Cardiac septum (tissue), 1 donor: ENCODE measurements around the gene MTMR10. TPM values are rescaled to one million over a fixed set of nuclear protein-coding genes. Genes with fewer than 3 reads are reported as not detected.
A peak's percentile ranks its signal among the peaks of the same experiment; 100 is the strongest.

ENCODE experiments used
- DNase-seq: peaks from one replicate; pipeline ENCODE4 v3.0.0-alpha.2; 2020; ENCODE audit warnings: low spot score
- intact Hi-C: fragments of 100-400 bp; cut with DNase I; formaldehyde crosslinking; loops from one replicate; pipeline ENCODE4 v1.14.0; 2022
- total RNA-seq: library from RNA; stranded (reverse); fragmentation: NEBNext Ultra II Directional; extraction: Animal tissue kit (Norgen Biotek cat#: 25700); gene quantifications from one replicate; pipeline ENCODE4 v1.2.1, GENCODE V29; 2021
- donor health status: DM: no; HTN: no; CAD: no.

The MTMR10 gene
- total RNA-seq, 1 donor from 2014 or later, result 27.5 TPM

DNA sequence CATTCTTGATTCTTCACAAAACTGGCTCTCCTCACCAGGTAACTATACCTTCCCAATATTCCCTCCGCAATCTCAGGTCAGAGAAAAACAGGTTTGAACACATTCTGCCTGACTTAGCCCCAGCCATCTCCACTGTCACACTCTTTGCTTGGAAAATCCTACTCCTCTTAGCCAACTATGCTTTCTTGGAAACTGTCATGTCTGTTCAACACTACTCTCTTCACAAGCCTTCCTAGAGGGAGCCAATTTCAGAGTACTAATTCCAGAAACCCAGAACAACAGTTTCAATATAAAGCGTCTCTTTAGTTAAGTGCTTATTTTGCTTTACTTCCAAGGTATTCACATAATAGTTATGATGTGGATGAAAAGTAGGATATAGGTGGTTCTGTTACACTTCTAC lies 21.7 kb downstream of the MTMR10 start:
- no peak for DNase-seq
- intact Hi-C loops, result loop anchor here (5.0 kb wide), 1 partner anchor 42 kb away; no protein-coding TSS in a partner anchor

DNA sequence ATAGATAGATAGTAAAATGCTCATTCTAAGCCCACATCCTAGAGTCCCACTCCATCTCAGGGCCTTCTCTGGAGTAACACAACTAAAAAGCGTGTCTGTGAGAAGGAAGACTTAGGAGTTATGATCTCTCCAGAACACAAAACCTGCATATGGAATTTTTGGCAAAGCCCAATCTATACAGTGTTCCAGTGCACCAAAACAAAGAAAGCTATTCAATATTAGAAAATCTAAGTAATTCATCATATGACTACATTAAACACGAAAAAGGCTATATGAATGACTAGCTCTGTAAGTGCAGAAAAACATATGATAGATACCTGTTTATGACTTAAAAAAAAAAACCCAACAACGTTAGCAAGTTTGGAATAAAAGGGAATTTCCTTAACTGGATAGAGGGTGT lies 27.7 kb downstream of the MTMR10 start:
- intact Hi-C loops, result no loop called here
- DNase-seq, result no peak

DNA sequence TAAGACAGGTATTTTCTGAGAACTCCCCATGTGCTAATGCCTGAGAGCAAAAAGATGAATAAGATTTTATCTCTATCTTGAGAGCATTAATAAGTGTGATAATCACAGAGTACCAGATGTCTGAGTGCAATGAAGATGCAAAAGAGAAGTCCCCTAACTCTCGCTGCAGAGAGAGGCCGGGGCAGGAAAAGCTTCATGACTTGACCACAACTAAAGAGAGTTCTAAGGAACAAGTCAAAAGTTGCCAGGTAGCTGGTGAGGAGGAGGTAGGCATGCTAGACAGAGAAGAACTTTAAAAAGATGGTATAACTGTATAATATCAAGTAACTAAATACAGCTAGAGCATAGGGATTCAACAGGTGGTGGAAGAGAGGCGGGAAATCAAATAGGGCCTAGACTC lies 28.8 kb downstream of the MTMR10 start:
- intact Hi-C loops, result no loop called here

DNA sequence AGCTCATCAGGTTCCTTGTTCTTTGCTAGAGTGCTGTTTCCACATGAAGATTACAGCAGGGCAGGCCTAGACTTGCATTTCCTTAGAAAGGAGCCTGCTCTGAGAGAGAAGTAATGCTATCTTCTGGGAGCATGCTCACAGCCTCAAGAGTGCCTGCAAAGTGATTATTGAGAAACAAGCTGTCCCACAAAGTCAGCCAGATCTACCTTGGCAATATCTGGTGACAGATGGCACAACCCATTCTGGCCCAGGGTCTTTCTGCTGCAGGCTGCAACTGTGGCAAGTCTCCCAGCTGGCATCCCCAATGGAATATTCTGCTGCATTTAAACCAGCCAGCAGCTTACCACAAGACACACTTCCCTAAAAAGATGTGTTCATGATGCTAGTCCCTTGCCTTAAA lies 29.3 kb downstream of the MTMR10 start:
- intact Hi-C loops, result no loop called here
- DNase-seq, result no peak

More for the DNA sequence above, 28.8 kb downstream of the MTMR10 start:
- no peak for DNase-seq

DNA sequence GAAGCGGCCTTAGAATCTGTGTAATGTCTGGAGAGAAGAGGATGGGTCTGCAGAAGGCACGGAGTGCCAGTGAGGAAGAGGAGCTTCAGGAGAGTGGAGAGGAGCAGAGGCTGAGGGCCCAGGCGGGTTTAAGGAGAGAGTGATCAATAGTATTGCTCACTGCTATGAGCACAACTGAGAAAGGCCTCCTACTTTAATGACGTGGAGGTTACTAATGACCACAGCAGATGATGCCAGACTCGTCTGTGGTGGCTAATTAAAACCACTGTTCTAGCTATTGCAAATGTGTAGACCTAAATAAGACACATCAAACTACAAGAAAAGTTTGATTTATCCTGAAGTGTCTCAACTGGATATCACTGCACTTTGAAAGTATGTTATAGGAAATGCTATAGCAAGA lies 33.2 kb downstream of the MTMR10 start:
- intact Hi-C loops, result loop anchor here (5.0 kb wide), 1 partner anchor 36 kb away; no protein-coding TSS in a partner anchor
- DNase-seq, result no peak

DNA sequence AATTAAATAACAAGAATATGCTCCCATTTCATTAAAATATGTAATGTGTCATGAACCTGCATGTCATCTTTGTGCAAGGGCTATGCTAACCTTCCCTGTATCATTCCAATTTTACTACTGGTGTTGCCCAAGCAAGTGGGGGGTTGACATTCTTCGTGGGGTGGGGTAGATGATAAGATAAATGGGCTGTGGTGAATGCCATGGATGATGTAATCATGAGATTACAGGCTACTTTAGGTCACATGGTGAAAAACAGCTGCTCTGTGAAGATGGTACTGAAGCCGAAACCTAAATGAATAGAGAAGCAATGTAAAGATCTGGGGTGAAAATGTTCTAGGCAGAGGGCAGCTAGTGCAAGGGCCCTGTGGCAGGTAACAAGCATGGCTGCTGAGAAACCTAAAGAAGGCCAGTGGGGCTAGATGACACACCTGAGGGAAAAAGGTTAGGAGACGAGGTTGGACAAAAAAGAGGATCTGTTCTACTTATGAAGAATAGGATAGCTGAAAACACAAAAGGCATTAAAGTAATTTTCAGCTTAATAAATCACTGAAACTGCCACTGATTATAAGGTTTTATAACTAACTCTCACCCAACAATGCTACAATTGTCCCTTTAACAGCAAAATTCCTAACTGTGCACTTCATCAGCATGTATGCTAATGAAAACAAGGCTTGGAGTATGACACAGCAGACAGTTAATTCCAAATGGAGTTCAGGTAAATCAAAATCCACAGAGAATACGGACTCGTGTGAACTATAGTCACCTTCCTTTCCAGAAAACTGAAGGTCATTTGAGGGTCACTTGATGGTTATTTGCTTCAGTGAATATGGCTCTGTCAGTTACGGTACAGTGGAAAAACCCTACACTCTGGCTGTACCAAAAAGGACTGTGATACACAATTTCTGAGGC lies 35.0 kb downstream of the MTMR10 start:
- intact Hi-C loops, result loop anchor here (5.0 kb wide), 1 partner anchor 34 kb away; no protein-coding TSS in a partner anchor
- no peak for DNase-seq

DNA sequence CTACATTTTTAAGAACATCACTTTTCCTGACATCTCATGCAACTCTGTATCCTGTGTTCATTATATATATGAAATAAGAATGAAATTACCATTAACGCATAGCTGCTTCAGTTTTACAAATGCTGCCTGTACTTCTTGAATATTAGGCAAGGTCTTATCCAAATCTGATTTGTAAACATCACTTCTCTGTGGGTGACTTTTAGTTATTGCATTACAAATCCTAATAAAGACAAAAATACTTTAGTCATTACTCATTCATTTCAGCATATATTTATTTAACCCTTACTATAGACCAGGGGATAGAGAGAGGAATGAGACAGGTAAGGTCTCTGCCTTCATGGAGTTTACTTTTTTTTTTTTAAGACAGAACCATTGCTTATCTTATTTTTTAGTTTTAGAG lies 36.8 kb downstream of the MTMR10 start:
- no peak for DNase-seq
- intact Hi-C loops, result loop anchor here (5.0 kb wide), 1 partner anchor 32 kb away; no protein-coding TSS in a partner anchor

DNA sequence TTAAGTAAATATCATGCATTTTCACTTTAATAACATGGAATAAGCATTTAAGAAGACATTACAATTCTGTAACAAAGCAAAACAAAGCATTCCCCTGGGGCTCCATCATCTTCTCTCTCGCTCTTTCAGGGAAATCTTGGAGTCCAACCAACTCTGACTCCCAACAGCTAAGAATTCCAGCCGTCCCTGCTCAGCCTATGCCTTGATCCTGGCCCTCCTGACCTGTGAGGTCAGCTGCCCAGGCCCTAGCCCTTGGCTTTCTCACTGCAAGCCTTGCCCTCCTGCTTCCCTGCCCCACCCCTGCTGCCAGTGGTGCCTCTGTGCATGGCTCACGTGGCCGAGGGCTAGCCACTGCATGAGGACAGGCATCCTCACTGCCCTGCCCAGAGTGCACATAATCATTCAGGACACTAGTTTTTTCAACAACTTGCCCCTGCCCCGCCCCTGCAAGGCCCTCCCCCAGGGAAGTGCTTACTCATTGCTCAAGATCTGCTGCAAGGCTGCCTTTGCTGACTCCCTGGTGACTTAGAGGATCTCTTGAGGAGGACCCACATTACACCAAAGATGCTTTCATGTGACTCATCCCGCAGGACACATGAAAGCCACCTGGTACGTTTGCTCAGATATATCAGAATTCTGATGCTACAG lies 37.6 kb downstream of the MTMR10 start:
- intact Hi-C loops, result no loop called here
- DNase-seq, result peak; percentile 79

DNA sequence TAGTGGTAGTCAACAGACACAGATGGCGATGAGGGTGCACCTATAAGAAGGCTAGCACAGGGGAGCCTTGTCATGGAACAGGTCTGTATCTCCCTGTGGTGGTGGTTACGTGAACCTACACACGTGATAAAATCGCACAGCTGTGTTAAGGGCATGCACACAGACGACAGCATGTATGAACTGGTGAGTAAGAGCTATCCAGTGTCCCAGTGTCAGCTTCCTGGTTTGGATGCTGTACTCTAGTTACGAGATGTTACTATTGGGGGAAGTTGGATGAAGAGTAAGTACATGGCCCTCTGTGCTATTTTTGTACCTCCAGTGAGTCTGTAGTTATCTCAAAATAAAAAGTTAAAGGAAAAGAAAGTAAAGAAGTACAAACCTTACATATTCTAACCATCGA lies 38.2 kb downstream of the MTMR10 start:
- intact Hi-C loops, result no loop called here
- no peak for DNase-seq

DNA sequence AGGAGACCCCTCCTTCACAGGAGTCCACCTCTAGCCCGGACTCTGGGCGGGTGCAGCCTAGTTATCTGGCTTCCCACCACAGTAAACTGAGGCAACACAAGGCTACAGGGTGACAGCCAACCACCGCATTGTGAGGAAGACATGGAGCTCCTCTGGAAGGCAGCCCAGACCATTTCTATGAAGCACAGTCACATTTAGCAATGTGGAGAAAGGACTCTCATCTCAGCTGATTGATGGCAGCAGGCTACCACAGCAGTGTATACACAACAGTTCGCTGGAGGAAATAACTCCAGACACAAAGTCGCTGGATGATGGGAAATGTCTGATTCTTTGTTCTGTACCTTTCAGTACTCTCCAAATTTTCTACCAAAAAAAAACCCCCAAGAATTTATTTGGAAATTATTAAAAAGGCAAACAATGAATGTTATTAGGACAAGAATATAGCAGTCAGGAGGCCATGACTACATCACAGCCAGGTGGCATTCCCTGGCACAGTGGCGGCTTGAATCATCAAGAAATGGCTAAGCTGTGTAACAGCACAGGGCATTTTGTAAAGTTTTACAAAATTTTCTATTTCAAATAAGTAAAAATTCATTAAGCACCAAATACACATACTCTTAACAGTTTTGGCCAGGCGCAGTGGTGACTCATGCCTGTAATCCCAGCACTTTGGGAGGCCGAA lies 47.6 kb downstream of the MTMR10 start:
- intact Hi-C loops, result no loop called here
- no peak for DNase-seq

DNA sequence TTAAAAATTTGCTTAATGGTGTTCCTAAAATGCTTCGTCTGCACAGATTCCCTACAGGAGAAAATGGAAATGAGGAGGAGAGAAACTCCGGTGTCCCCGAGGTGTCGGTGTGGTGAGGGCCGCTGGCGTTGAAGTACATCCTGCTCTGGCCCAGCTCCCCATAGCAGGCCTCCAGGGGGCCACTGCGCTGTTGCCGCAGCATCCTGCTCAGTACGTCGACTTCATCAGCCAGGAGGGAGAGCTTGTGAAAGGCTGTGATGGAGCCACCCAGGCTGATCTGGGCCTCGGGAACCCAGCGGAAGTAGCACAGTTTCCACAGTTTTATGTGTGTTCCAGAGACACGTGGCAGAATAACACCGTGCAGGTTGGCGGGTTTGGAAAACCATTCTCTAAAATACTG lies 49.9 kb downstream of the MTMR10 start:
- intact Hi-C loops, result no loop called here
- DNase-seq, result no peak

DNA sequence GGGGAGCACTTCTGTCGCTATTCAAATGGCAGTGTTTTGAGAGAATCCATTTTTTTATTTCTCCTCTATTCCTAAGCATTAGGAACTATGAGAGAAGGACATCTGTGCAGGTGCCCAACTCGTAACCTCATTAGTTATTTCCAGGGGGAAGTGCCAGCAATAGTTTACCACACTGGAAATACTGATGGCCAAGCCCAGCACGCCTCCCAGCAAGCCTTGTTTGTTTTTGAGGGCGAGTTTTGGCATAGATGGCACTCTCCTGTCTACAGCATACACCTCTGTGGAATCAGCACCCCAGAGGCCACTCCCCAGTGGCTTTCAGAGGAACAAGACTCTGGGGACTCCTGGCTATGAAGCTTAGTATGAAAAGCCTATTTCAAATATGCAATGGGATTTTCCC lies 51.1 kb downstream of the MTMR10 start:
- intact Hi-C loops, result no loop called here
- DNase-seq, result no peak

DNA sequence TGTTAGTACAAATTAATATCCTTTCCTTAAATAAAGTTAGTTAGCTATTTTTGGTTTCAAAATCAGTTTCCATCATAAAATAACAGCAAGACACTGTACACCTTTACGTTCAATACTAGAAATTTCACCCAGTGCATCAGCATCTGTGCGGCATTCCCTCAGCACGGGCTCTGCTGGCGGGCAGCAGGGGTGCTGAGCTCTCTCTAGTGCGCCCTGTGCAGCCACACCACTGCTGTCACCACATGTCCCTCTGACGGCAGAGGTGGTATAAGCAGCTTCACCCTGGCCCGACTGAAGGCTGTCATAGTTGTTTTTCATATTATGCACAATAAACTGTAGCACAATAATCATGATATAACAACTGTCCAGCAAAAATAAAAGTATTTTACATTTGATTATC lies 52.3 kb downstream of the MTMR10 start:
- DNase-seq, result no peak
- intact Hi-C loops, result no loop called here

DNA sequence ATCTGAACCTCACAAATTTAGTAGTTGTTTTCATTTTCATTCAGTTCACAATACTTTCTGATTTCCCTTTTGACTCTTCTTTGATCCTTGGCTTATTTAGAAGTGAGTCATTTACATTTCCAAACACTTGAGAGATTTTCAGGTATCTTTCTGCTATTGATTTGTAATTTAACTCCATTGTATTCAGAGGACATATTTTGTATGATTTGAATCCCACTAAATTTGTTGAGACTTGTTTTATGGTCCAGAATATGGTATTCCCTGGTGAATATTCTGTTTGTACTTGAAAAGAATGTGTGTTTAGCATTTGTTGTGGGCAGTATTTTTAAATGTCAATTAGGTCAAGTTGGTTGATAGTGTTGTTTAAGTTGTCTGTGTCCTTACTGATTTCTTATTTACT lies 58.1 kb downstream of the MTMR10 start:
- no peak for DNase-seq
- intact Hi-C loops, result no loop called here

DNA sequence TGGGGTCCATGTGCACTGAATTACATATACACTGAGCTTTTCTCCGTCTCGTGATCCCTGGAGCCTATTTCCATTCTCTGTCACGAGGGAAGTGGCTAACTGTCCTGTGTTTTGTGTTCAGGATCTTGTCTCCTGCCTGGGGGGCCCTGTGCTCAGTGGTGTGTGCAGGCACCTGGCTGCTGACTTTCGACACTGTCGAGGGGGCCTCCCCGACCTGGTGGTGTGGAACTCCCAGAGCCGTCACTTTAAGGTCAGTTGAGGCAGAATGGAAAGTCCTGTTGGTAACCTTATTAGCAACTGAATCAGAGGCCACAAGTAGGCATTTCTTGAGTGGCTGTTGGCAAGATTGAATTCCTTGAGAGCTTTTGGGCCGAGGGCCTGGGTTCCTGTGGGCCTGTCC lies 61.0 kb downstream of the MTMR10 start:
- DNase-seq, result no peak
- intact Hi-C loops, result no loop called here

DNA sequence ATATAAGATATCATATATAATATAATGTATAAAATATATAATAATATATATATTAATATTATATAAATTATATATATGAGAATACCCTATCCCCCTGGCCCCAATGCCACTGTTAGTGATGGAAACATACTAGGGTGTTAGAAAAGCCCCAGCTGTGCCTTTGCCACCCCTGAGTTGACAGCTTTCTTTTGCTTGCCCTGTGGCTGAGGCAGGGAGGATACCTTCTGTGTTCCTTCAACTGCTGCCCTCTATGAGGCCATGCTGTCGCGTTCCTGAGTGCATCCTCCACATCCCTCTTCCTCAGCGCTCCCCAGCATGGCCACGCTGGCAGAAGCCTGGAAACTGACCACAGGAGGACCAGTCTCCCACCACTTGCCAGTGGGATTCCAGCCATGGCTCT lies 61.4 kb downstream of the MTMR10 start:
- intact Hi-C loops, result loop anchor here (5.0 kb wide), 1 partner anchor 42 kb away; no protein-coding TSS in a partner anchor
- DNase-seq, result no peak

DNA sequence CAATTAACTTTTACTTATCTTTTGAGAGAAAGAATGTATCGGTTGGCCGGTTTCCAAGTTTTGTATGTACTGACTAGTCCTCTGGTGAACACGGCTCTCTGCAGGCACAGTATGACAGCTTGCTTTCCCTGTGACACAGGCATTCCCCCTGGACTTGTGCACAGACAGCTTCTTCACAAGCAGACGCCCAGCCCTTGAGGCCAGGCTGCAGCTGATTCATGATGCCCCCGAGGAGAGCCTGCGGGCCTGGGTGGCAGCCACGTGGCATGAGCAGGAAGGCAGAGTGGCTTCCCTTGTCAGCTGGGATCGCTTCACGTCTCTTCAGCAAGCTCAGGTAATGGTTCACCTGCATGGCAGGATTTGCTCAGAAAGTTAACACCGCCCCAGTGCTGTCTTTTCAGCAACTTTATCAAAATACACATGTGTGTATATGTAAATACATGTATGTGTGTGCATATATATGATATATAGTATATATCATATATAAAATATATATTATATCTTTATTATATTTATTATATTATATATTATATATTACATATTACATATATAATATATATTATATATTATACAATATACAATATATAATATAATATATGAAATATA lies 62.3 kb downstream of the MTMR10 start:
- DNase-seq, result no peak
- intact Hi-C loops, result loop anchor here (5.0 kb wide), 1 partner anchor 43 kb away; no protein-coding TSS in a partner anchor

DNA sequence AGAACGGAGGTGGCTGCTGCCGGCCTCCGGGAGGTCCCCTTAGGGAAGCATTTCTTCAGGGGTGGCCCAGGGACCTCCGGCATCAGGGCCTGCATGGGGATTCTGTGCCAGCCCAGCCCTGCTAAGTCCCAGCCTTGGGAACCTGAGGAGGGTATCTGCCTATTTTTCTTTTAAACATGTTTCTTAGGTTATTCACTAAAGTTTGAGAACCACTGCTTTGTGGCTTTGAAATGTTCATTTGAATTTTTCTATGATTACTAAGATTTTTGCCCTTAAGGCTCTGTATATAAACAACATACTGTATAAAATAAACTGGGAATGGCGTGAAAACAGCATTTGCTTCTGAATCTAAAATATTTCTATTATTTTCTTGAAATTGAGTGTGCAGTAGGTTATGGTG lies 63.4 kb downstream of the MTMR10 start:
- intact Hi-C loops, result loop anchor here (5.0 kb wide), 1 partner anchor 44 kb away; no protein-coding TSS in a partner anchor
- no peak for DNase-seq

DNA sequence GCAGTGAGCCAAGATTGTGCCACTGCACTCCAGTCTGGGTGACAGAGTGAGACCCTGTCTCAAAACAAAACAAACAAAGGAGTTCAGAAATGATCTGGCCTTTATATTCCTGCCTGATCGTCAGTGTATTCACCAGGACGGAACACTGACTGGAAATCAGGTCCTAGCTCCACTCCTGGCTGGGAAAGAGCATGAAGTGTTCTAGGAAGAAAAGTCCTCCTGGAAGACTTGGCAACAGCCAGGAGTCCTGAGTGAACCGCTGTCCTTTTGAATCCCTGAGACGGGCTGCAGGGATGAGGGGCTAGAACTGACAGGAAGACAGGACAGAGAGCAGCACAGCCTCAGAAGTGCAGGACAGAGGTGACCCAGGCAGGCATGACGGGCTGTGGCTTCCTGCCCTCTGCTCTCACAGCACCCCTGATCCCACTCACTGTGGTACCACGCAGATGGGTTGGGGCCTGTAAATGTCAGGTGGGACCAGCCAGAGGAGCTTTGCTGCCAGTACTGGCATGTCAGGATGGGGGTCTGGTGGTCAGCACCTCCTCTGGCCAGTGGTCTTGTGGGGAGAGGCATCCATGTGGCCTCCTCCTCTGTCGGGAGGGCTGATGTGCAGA lies 64.2 kb downstream of the MTMR10 start:
- intact Hi-C loops, result loop anchor here (5.0 kb wide), 1 partner anchor 45 kb away; no protein-coding TSS in a partner anchor
- no peak for DNase-seq
